Stimulated activated CD8-positive, alpha-beta memory T cell treated with anti-CD3 and anti-CD28 coated beads, Interleukin-15, amount 100 ng/mL, for 1 hour (primary cell): Measurements from ENCODE around the gene TMEM117.
"Not testable (repeated sequence)": the region's sequence is repeated elsewhere in the genome, so short reads cannot be mapped to it uniquely, and the experiment has no call there.

Experiments
- DNase-seq: peaks from one replicate; pipeline ENCODE4 v3.0.0-alpha.2; 2020; ENCODE audit warnings: low read depth

The TMEM117 gene

DNA sequence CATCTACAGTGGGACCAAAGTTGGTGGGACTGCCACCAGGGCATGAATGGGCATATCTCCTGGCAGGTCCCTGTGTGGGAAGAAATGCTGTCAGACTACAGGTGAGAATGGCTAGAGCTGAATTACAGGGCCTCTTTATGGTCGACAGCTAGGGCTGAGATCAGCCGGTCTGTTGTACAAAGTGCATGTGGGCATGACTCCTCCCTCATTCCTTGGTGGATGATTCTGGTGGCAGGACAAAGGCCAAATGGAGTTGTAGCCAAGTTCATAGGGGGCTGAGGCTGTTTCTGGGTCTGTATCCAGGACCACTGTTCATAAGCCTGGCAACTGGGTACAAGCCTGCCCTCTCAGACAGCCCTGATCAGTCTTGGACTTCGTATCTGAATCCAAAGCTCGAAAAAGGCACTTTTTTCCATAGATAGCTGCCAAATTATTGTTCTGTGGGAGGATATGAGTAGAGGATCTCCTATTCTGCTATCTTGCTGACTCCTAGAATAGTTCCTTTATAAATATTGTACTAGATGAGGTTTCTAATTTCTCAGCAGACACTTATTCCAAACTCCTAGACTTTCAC is 460.8 kb downstream of the TMEM117 start:
- no peak for DNase-seq

DNA sequence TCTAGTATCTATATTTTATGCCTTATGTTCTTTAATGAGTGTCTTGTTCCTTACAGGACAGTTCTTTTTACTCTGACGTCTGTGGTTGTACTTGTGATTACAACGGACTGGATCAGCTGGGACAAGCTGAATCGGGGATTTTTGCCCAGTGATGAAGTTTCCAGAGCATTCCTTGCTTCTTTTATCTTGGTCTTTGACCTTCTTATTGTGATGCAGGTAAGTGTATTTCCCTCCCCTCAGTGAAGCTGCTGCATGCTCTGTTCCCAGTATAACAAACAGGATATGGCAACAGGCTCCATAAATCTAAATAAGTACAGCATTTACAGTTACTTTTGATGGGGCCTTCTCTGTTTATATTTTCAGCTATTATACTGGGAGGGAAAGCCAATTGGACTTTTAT is 463.6 kb downstream of the TMEM117 start:
- DNase-seq = no peak

DNA sequence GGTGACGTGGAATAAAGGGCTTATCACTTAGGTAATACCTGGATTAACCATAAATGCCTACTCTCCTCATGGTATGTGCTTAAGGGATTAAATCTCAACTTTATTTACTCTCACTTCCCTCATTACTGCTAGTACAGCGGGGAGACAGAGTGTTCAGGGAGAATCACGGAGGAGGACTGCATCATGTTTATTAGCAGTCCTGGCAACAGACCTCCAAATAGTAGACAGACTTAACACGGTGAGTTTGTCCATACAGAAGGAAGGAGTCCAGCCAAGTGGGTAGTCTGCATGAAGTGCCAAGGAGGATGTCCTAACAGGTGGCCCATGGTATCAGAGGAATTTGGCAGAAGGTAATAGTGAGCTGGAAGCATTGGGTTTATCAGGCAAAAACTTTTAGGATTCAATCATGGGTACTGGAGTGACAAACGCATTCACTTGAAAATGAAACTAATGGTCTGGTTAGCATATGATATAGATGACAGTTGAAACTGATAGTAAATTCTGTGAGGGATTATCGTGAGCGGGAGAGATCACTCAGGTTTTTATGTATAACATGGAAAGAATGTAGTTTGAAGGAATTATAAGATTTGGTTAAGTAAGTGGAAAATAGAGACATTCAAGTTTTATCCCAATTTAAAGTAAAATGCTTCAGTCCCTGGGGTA is 471.8 kb downstream of the TMEM117 start:
- no peak for DNase-seq

DNA sequence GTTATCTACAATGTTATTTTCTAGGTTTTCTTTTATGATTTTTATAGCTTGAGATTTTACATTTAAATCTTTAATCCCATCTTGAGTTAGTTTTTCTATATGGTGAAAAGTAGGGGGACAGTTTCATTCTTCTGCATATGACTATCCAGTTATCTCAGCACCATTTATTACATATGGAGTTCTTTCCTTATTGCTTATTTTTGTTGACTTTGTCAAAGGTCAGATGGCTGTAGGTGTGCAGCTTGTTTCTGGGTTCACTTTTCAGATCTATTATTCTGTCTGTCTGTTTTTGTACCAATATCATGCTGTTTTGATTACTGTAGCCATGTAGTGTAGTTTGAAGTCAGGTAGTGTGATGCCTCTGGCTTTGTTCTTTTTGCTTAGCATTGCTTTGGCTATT is 477.3 kb downstream of the TMEM117 start:
- DNase-seq = no peak

DNA sequence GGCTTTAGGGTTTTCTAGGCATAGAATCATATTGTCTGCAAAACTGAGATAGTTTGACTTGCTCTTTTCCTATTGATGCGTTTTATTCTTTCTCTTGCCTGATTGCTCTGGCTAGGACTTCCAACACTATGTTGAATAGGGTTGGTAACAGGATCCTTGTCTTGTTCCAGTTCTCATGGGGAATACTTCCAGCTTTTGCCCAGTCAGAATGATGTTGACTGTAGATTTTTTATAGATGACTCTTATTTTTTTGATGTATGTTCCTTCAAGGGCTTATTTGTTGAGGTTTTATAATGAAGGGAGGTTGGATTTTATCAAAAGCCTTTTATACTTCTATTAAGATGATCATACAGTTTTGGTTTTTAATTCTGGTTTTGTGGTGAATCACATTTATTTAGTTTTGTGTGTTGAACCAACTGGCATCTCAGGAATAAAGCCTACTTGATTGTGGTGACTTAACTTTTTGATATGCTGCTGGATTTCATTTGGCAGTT is 478.2 kb downstream of the TMEM117 start:
- DNase-seq = no peak

DNA sequence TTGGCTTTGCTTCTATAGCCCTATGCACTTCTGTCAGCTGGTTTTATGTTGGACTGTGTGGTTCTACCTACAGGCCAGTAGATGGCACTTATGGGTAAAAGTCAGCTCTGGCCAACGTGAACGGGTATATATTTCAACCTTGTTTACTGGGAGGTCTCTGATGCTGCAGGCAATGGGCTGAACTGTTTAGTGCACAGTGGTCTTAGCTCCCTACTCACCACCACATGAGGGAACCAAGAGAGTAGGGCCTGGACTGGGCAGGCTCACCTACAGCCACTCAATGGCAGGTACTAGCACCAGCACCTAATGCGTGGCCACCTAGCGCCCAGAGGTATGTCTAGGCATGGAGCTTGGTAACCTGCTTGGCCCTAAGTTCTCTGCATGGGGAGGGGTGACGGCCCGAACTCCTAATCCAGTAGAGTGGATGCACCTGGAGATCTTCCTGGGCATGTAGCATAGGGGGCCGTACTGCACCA is 481.8 kb downstream of the TMEM117 start:
- DNase-seq = no peak

DNA sequence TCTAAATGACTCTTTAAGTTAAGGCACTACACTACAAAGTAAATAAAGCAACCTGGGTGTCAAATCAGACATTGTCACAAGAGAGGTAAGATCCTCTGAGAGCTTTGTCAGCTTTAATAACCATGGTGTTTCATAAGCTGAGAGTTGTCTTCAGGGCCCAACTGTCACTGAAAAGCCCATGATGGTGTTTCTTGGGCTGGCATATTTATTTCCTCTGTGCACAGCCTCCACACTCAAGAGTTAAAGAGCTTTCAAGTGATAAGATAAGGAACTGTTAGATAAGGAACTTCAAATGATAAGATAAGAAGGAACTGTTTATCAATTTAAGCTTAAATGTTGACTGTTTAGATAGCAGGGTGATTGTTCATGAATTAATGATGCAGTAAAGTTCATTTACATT is 495.4 kb downstream of the TMEM117 start:
- no peak for DNase-seq

DNA sequence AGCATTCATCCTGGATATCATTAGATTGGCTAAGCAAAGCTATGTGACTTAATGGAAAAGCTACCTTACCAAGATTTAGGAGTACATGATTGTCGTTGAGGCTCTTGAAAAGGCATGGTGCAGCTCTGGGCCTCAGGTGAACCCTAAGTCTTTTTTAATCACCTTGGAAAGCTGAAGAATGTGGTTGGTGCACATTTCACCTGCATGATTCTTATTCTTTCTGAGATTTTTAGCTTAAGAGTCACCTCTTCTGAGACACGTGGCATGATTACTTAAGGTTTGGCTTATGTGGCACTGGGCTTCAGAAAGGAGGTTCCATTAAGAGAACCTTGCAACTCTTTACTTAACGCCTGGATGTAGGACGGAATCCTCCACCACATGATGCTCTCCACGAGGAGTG is 498.5 kb downstream of the TMEM117 start:
- DNase-seq = no peak

DNA sequence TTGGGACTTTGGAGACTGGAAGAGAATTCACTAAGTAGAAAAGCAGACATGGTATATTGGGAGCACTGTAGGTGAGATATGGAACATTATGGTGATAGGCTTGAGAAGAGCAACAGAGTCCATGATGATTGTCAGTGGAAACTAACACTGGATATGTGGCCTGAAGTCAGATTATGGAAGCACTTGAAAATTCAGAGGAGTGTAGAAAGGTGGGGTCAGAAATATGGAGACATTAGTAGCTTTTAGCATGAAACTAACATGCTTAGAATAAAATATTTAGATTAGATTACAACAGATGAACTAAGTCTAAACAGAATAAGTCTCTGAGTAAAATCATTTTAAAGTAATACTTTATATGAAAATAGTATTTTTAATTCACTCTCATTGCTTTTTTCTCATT is 499.1 kb downstream of the TMEM117 start:
- no peak for DNase-seq

DNA sequence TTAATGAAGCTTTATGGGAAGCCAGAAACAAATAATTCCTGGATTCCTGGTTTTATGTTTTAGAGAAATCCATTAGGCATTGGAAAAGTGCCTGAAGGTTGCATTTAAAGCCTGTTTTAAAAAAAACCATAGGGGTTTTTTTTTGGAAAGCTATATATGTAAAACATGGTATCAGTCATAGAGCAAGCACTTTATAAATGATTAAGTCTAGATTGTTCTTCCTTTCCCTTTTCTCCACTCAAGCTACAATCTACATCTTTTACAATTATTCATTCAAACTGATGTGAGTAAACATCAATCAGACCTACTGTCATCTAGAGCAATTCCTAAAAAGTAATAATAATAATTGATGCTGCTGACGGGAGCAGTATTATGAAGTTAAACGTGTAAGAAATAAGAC is 500.7 kb downstream of the TMEM117 start:
- DNase-seq = no peak

DNA sequence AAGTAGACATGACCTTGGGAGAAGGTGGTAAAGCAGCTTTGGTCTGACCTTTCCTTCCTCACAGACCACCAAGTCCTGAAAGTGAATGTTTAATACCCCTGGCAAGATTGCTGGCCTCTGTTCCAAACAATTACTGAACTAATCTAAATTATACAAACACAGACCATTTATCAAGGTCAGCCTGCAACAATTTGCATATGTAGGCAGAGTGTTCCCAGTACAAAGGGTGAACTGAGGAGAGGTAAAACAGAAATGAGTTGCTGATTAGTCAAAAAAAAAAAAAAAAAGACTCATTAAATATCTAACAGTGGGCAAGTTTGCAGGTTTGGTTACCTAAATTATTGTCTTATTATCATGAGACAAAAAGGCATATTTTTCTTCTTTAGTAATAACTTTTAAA is 506.5 kb downstream of the TMEM117 start:
- no peak for DNase-seq

DNA sequence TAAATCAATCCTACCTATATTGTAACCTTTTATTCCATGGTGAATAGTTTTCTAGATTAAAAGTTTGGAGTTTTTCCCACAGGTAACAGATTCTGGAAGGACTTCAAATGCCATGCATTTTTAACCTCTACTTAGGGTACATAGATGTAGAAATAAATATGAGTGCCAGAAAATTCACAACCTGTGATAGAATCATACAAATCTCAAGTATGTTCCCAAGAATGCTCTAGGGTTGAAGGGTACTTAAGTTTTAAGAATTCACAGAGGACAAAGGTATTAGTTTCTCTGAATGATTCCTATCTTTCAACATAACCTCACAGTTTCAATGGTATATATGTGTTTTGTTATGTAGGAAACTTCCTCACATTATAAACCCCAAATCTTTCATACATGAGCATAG is 511.3 kb downstream of the TMEM117 start:
- no peak for DNase-seq

DNA sequence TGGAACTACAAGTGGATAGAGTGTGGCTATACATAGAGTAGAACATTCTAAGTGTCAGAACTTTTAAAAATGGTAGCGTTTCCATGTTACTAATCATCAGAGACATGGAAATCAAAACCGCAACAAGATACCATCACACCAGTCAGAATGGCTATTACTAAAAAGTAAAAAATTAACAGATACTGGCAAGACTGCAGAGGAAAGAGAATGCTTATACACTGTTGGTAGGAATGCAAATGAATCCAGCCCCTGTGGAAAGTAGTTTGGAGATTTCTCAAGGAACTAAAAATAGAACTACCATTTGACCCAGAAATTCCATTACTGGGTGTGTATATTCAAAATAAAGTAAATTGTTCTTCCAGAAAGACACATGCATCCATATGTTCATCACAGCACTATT is 521.6 kb downstream of the TMEM117 start:
- DNase-seq = no peak

DNA sequence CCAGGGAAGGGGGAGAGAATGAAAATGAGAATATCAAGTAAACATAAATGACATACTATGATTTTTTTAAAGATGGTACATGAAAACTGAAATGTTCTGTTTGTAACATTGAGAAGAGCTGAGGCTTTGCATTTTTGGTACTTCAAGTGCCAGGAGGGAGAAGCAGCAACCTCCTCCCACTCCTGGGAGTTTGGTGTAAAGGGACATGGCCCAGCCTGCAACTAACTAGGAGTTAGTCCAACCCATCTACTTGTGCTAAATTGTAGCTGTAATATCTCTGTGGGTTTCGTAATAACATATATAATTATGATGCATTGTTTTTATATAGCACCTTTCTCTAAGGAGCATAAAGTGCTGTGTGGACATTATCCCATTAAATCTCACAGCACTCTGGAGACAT is 522.8 kb downstream of the TMEM117 start:
- no peak for DNase-seq

DNA sequence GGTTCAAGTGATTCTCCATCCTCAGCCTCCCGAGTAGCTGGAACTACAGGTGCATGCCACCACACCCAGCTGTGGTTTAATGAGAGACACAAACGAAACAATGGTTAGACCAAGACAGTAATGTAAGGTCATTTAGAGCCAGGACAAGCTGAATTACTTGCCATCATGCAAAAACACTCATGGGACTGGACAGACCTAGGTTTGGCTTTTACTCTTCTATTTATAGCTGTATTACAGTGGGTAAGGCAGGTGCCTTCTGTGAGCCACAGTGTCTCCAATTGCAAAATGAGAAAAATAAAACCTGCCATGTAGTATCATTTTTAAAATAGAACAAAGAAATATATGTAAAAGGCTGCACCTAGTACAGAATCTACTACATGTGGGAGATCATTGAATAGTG is 527.1 kb downstream of the TMEM117 start:
- DNase-seq = no peak

DNA sequence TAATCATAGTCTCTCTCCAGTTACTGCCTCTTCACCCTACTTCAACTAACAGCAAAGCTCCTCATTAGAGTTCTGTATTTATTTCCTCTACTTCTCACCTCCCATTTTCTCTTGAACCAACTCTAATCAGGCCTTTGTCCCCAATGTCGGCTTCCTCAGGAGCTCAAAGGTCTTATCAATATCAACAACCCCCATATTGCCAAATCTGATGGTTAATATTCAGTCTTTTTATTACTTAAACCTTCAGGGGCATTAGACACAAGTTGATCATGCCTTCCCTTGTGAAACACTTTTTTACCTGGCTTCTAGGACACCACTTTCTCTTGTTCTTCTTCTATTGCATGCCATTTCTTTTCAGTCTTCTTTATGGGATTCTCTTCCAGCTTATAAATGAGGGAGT is 531.3 kb downstream of the TMEM117 start:
- DNase-seq = no peak

DNA sequence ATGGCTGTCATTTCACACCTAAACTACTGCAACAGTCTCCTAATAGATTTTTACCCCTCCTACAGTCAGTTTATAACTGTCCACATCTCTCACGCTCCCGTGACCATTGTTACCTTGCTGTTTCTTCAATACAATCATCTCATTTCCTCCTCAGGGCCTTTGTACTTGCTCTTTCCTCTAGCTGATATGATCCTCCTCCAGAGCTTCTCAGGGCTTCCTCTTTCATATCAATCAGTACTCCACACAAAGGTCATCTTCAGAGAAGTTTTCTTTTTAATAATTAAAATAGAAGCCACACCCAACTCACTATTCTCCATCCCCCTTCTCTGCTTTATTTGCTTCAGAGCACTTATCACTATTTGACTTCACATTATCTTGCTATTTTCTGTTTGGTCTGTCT is 532.0 kb downstream of the TMEM117 start:
- DNase-seq = no peak

DNA sequence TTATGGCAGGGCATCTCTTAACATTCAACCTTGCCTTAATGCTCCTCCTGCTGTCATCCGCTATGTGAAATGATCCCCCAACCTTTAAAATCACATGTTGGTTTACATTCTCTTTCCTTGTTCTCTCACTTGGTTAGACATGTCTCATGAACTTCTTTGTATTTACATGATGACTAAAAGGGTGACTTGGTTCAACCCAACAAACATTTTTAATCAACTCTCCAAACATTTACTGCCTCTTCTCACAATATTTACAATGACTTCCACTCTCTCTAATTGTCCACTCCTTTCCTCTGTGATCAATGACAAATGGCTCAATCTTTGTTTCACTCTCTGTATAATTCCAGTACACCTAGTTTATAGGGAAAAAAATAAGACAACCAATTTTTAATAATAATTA is 534.1 kb downstream of the TMEM117 start:
- no peak for DNase-seq

DNA sequence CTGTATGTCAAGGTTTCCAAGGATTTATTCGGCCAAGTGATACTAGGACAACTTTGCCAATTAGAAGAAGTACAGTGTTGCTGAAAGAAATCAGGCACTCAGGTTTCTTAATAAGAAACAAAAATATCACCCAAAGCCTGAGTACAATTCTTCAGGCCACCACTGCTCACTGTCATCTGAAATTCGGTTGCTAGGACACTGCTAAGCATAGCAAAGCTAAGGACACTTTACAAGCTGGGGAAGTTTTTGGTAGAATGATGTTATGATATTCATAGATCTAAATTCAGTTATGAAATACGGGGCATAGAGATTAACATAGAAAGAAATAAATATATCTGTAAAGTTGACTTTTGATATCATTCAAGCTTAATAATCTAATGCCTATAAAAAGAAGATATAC is 535.1 kb downstream of the TMEM117 start:
- DNase-seq = no peak

DNA sequence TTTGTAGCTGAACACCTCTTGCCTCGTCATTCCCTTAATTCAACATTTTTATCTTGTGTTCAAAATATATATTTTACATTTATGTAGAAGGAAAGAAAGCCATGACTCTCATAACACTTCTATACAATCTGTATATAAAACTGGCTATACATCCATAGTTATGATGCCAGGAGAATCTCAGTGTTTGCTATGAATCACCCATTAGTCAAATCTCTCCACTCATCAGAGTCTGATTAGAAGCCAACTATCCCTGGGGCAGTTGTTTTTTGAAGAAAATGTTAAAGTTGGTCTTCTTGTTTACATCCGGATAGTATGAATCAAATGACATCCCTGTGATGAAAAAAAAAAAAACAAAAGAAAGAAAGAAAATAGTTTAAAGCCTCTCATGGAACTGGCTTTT is 536.4 kb downstream of the TMEM117 start:
- DNase-seq = no peak

DNA sequence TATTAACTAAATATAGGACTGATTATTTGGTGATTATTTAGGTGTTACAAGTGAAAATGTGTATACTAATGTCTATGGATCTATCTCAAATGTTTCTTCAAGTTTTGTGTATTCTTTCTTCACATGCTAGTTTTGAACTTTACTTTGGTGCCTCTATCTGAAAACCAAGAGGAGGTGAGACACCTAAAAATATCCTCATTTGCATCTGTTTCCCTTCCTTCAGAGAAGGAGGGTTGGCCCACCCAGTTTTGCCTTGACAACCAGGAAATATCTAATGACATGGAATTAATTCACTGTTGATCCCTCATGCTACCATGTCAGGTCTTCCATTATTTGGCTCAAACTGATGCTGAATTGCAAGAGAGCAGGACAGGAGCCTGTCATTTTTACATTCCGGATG is 539.8 kb downstream of the TMEM117 start:
- DNase-seq = no peak

DNA sequence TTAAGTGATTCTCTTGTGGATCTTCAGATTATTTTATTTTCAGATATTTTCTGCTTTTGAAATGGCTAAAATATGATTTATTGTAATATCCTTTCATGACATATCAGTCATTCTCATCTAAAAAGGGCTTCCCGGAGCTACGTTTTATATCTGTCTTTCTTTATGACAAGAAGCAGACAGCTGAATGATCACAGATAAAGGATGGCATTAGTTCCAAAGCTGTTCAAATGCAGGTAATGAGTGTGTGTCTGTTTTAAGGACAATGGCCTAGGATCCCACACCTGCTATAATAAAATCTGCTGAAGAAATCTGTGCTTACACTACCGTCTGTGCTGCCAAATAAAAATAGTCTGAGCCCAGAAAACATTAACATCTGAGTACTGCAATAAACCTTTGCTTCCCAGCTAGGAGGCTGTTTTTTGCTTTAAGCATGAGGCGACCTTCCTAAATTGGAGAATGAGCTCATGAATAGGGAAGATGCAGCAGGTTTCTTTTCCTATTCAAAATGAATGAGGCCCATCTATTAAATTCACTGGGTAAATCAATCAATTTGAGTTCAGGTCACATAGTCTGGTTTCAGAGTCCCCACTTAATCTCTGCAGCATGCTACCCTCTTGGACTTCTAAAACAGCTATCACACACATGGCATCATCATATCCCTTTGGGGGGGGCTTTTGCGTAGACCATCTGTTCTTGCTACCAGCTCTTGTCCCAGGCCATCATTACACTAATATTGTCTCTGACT is 541.7 kb downstream of the TMEM117 start:
- DNase-seq = no peak

DNA sequence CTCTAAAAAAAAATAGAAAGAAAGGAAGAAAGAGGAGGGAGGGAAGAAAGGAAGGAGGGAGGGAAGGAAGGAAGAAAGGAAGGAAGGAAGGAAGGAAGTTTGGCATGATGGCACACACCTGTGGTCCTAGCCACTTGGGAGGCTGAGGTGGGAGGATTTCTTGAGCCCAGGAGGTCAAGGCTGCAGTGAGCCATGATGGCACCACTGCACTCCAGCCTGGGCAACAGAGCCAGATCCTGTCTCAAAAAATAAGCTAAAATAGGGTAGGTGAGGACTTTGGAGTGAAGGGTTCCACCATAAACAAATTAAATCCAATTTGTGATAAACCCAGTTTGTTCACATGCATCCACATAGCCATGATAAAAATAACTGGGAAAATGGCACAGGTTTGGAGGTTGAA is 543.2 kb downstream of the TMEM117 start:
- DNase-seq = not testable (repeated sequence)
